WTC11 (cell line): Measurements from ENCODE around the gene FOXP1. TPM values are rescaled to one million over a fixed set of nuclear protein-coding genes. Genes with fewer than 3 reads are reported as not detected.
A peak's percentile ranks its signal among the peaks of the same experiment; 100 is the strongest.

ENCODE experiments used
- ATAC-seq: fragments of 200-7000 bp; cut with Tn5 transposase; 2 replicates; pipeline ENCODE4 v1.10.0; 2021; ENCODE audit warnings: mild to moderate bottlenecking, moderate library complexity
- CTCF ChIA-PET: fragments of 300-600 bp; sonication (Branson Sonifier 250); formaldehyde crosslinking; loops from one replicate; lab custom pipeline; 2021; ENCODE audit warnings: antibody characterized with exemption; lab: Charles Lee
- POLR2A ChIA-PET: fragments of 350-600 bp; sonication (Branson Sonifier 250); formaldehyde crosslinking; loops from one replicate; lab custom pipeline; 2021; ENCODE audit warnings: antibody characterized with exemption; lab: Charles Lee
- DNase-seq: peaks from one replicate; pipeline ENCODE4 v3.0.0; 2021; ENCODE audit warnings: low spot score
- H3K27ac Mint-ChIP-seq: 2 replicates; pipeline ENCODE4 v1.8.0; 2021; ENCODE audit warnings: mixed read lengths
- H3K27me3 Mint-ChIP-seq: 2 replicates; pipeline ENCODE4 v1.8.0; 2021; ENCODE audit warnings: low read depth, mild to moderate bottlenecking, moderate library complexity, mixed read lengths
- H3K36me3 Mint-ChIP-seq: 2 replicates; pipeline ENCODE4 v1.8.0; 2021; ENCODE audit warnings: mixed read lengths
- H3K4me1 Mint-ChIP-seq: 2 replicates; pipeline ENCODE4 v1.8.0; 2022; ENCODE audit warnings: mixed read lengths
- H3K4me3 Mint-ChIP-seq: 2 replicates; pipeline ENCODE4 v1.8.0; 2021; ENCODE audit warnings: mild to moderate bottlenecking, moderate library complexity, mixed read lengths
- H3K9me3 Mint-ChIP-seq: 2 replicates; pipeline ENCODE4 v1.8.0; 2021; ENCODE audit warnings: mixed read lengths
- CREM ChIP-seq: sonication (generic); formaldehyde crosslinking; IDR thresholded peaks from 2 replicates; pipeline ENCODE4 v1.8.1; 2022; ENCODE audit warnings: mild to moderate bottlenecking, missing genetic modification reagents, moderate library complexity
- EMX1 ChIP-seq: fragments of 250-450 bp; sonication (Bioruptor Pico); IDR thresholded peaks from 2 replicates; pipeline ENCODE4 v1.8.0; 2021; ENCODE audit warnings: mild to moderate bottlenecking
- FOXP4 ChIP-seq: sonication (generic); formaldehyde crosslinking; IDR thresholded peaks from 2 replicates; pipeline ENCODE4 v1.8.0; 2022; ENCODE audit warnings: mild to moderate bottlenecking, missing genetic modification reagents
- GABPB1 ChIP-seq: sonication (generic); formaldehyde crosslinking; IDR thresholded peaks from 2 replicates; pipeline ENCODE4 v1.8.1; 2023; ENCODE audit warnings: mild to moderate bottlenecking, missing genetic modification reagents
- JUN ChIP-seq: sonication (generic); formaldehyde crosslinking; IDR thresholded peaks from 2 replicates; pipeline ENCODE4 v1.8.0; 2023; ENCODE audit warnings: mild to moderate bottlenecking, missing genetic modification reagents
- KAT7 ChIP-seq: sonication (generic); formaldehyde crosslinking; IDR thresholded peaks from 2 replicates; pipeline ENCODE4 v1.8.1; 2023; ENCODE audit warnings: missing genetic modification reagents, mild to moderate bottlenecking, borderline replicate concordance
- MAX ChIP-seq: sonication (generic); formaldehyde crosslinking; IDR thresholded peaks from 2 replicates; pipeline ENCODE4 v1.8.0; 2022; ENCODE audit warnings: mild to moderate bottlenecking, missing genetic modification reagents
- NR2C2 ChIP-seq: sonication (generic); formaldehyde crosslinking; IDR thresholded peaks from 2 replicates; pipeline ENCODE4 v1.8.0; 2022; ENCODE audit warnings: mild to moderate bottlenecking, missing genetic modification reagents
- SOX15 ChIP-seq: fragments of 250-450 bp; sonication (Bioruptor Pico); IDR thresholded peaks from 2 replicates; pipeline ENCODE4 v1.9.0; 2021; ENCODE audit warnings: mild to moderate bottlenecking
- TEAD1 ChIP-seq: sonication (generic); formaldehyde crosslinking; IDR thresholded peaks from 2 replicates; pipeline ENCODE4 v1.8.0; 2022; ENCODE audit warnings: mild to moderate bottlenecking, missing genetic modification reagents
- TP53 ChIP-seq: sonication (generic); formaldehyde crosslinking; IDR thresholded peaks from 2 replicates; pipeline ENCODE4 v1.8.1; 2023; ENCODE audit warnings: mild to moderate bottlenecking, missing genetic modification reagents
- ZBTB21 ChIP-seq: sonication (generic); formaldehyde crosslinking; IDR thresholded peaks from 2 replicates; pipeline ENCODE4 v1.8.1; 2023; ENCODE audit warnings: mild to moderate bottlenecking, missing genetic modification reagents, borderline replicate concordance
- ZBTB43 ChIP-seq: sonication (generic); formaldehyde crosslinking; IDR thresholded peaks from 2 replicates; pipeline ENCODE4 v1.8.1; 2023; ENCODE audit warnings: mild to moderate bottlenecking, missing genetic modification reagents
- ZNF121 ChIP-seq: sonication (generic); formaldehyde crosslinking; IDR thresholded peaks from 2 replicates; pipeline ENCODE4 v1.8.0; 2023; ENCODE audit warnings: missing genetic modification reagents
- ZNF281 ChIP-seq: sonication (generic); formaldehyde crosslinking; IDR thresholded peaks from 2 replicates; pipeline ENCODE4 v1.8.0; 2023; ENCODE audit warnings: mild to moderate bottlenecking, missing genetic modification reagents
- ZNF317 ChIP-seq: sonication (generic); formaldehyde crosslinking; IDR thresholded peaks from 2 replicates; pipeline ENCODE4 v1.8.1; 2023; ENCODE audit warnings: low read depth, mild to moderate bottlenecking, moderate library complexity, missing genetic modification reagents, borderline replicate concordance
- ZNF396 ChIP-seq: fragments of 250-450 bp; sonication (Bioruptor Pico); IDR thresholded peaks from 2 replicates; pipeline ENCODE4 v1.8.0; 2021; ENCODE audit warnings: mild to moderate bottlenecking, moderate library complexity, borderline replicate concordance
- ZNF512 ChIP-seq: sonication (generic); formaldehyde crosslinking; IDR thresholded peaks from 2 replicates; pipeline ENCODE4 v1.8.1; 2022; ENCODE audit warnings: missing genetic modification reagents, borderline replicate concordance
- total RNA-seq: library from RNA; stranded (reverse); gene quantifications from 3 replicates; pipeline ENCODE4 v1.2.3, GENCODE V29; 2021
- TF ChIP-seq, protein P1 (sequence below): sonication (generic); formaldehyde crosslinking; IDR thresholded peaks from 2 replicates; pipeline ENCODE4 v1.8.0; 2022; ENCODE audit warnings: mild to moderate bottlenecking, missing genetic modification reagents

The FOXP1 gene
- total RNA-seq, 1 experiment from 2014 or later: 25.8 TPM

GRCh38 chr3:71547249-71548198 is 36.0 kb downstream of the FOXP1 start:
- Mint-ChIP-seq H3K9me3 (no peaks in the 10 kb centered on the region), H3K27ac (no peak overlapping the region), H3K27me3 (no peaks in the 10 kb centered on the region), H3K4me3 (no peak overlapping the region), H3K36me3 (no peaks in the 10 kb centered on the region), H3K4me1 (peaks cover 13% of the 10 kb centered on the region)
- ATAC-seq (no peak), DNase-seq (no peak)
- TF ChIP-seq GABPB1 (CRISPR knock-in tag) (peak; percentile 91), ZNF396 (CRISPR knock-in tag) (no peak)
- POLR2A ChIA-PET: no interaction called here
- CTCF ChIA-PET: no interaction called here

DNA sequence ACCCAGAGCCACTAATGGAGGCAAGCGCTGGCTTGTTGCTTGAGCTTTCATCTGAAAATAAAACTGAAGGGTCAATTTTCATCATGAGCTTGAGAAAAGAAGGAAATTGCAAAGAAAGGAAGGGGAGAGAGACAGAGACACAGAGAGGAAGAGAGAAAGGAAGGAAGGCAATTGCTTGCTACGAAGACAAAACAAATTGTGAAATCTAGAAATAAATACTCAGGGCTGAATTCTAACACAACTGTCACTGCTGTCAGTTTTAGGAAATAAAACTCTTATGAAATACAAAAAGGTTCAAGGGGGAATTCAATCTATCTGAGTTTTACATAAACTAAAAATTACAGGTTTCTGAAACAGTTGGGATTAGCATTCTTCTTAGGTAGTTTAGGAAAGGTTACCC is 36.7 kb downstream of the FOXP1 start:
- Mint-ChIP-seq H3K27me3 (no peaks in the 10 kb centered on the region), H3K27ac (no peak overlapping the region)
- POLR2A ChIA-PET: no interaction called here

DNA sequence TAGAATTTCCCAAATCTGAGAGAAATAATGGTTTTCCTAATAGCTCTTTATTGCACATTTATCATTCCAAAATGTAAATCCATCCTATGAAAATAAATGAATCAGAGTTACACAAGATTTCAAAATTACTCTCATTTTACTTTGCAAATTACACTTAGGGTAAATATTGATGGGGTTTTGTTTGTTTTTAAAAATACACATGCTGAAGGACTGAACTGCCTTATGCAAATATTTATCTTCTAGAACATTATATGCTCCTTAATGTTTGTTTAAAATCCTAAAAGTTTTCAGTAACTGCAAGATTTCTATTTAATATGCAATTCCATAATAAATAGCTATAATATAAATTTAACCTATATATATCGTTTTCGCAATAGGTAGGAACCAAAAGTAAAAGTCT is 38.2 kb downstream of the FOXP1 start:
- H3K27ac Mint-ChIP-seq: no peak overlapping the region
- CTCF ChIA-PET: no interaction called here
- no peaks in the 10 kb centered on the region for H3K27me3 Mint-ChIP-seq
- H3K9me3 Mint-ChIP-seq: no peaks in the 10 kb centered on the region
- no peaks in the 10 kb centered on the region for H3K36me3 Mint-ChIP-seq
- H3K4me3 Mint-ChIP-seq: no peak overlapping the region
- no peak for DNase-seq
- peaks cover 28% of the 10 kb centered on the region for H3K4me1 Mint-ChIP-seq
- no peak for ATAC-seq
- POLR2A ChIA-PET: no interaction called here
- TF ChIP-seq EMX1 (CRISPR knock-in tag): no peak
- no peak for TF ChIP-seq CREM (CRISPR knock-in tag)
- no peak for TF ChIP-seq ZNF512 (CRISPR knock-in tag)
- no peak for TF ChIP-seq ZBTB43
- TF ChIP-seq TP53 (CRISPR knock-in tag): no peak
- TF ChIP-seq FOXP4 (CRISPR knock-in tag): no peak
- TF ChIP-seq ZNF121 (CRISPR knock-in tag): no peak
- TF ChIP-seq, protein P1, sequence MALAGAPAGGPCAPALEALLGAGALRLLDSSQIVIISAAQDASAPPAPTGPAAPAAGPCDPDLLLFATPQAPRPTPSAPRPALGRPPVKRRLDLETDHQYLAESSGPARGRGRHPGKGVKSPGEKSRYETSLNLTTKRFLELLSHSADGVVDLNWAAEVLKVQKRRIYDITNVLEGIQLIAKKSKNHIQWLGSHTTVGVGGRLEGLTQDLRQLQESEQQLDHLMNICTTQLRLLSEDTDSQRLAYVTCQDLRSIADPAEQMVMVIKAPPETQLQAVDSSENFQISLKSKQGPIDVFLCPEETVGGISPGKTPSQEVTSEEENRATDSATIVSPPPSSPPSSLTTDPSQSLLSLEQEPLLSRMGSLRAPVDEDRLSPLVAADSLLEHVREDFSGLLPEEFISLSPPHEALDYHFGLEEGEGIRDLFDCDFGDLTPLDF (CRISPR knock-in tag): no peak

More for the DNA sequence above, 36.7 kb downstream of the FOXP1 start:
- TF ChIP-seq ZNF281 (CRISPR knock-in tag): no peak
- TF ChIP-seq ZNF317 (CRISPR knock-in tag): no peak
- TF ChIP-seq EMX1 (CRISPR knock-in tag): no peak
- no peak for TF ChIP-seq ZNF396 (CRISPR knock-in tag)
- TF ChIP-seq MAX: no peak
- no peak for TF ChIP-seq SOX15
- TF ChIP-seq ZBTB21: no peak
- no peak for TF ChIP-seq NR2C2
- no peak for TF ChIP-seq JUN (CRISPR knock-in tag)
- TF ChIP-seq KAT7 (CRISPR knock-in tag): no peak
- no peak for TF ChIP-seq TEAD1 (CRISPR knock-in tag)
- TF ChIP-seq TP53 (CRISPR knock-in tag): no peak
- Mint-ChIP-seq H3K4me3 (no peak overlapping the region), H3K36me3 (no peaks in the 10 kb centered on the region), H3K9me3 (no peaks in the 10 kb centered on the region), H3K4me1 (peaks cover 20% of the 10 kb centered on the region)
- ATAC-seq: no peak
- CTCF ChIA-PET: interaction anchor here (0.5 kb wide), 1 partner anchor 232 kb away, joined by 5 read pairs; no protein-coding TSS in a partner anchor
- no peak for DNase-seq
